GM21723 (cell line): ENCODE measurements around the gene RIPOR2.

Experiments used
- ATAC-seq: cut with Tn5 transposase; IDR thresholded peaks from one replicate; pipeline ENCODE4 v1.9.1; 2021; ENCODE audit warnings: mild to moderate bottlenecking, moderate library complexity; ENCODE audit not compliant: unreplicated experiment

The RIPOR2 gene

DNA sequence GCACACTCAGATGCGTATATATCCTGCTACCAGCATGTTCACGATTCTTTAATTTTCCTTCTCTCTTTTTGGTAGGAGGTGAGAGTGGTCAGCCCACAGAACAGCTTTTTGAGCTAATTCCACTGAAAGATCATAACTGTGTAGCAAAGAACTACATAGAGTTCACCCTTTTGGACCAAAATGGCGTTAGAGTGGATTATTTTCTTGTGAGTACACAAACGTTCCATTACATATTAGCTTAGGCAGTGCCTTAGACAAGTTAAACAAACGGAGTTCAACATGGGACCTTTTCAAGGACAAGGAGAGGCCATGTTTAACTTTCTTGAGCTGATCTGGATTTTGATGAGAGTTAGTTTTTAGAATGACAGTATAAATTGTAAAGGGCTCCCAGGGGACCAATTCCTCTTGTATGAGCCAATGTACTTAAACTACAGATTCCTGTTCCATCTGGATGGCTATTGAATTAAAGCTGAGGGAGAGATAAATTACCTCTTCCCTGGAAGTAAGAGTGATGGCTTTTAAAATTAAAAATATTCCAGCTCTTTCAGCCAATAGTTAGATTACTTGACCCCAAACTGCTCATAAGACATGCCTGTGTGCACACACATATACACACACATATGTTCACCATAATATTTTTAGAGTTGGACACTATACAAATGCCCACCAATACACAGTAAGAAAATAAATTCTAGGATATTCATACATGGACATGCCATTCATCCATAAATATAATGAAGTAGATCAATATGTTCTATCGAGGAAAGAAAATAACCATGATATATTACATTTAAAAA lies 111.4 kb downstream of the RIPOR2 start:
- no peak for ATAC-seq

DNA sequence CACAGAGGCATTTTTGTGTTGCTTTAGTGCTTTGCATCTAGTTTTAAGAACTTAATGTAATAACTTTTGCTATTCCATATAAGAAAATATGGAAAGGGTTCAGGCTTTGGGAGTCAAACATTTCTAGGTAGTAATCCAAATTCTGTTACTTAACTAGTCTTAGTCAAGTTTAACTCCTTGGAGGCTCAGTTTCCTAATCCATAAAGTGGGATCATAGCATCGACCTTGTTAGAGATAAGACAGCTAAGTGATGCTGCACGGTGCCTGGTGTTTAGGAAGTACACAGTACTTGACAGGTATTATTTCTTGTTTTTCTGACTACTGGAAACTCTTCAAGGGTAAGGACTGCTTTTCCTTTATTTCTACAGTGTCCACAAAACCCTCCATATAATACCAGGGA lies 112.6 kb downstream of the RIPOR2 start:
- no peak for ATAC-seq

DNA sequence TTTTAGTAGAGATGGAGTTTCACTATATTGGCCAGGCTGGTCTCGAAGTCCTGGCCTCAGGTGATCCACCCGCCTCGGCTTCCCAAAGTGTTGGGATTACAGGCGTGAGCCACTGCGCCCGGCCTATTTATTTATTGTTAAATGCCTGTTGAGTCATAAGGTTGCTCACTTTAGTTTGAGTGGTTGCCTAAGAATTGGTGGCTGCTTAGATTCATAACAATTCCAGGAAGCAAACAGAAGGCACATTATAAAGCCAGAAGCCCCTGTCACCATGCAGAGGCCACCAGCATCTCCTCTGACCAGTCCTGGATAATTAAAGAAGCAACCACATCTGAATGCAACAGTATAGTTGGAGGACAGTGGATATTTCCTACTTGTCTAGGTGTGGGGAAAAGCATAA lies 113.1 kb downstream of the RIPOR2 start:
- ATAC-seq = no peak

DNA sequence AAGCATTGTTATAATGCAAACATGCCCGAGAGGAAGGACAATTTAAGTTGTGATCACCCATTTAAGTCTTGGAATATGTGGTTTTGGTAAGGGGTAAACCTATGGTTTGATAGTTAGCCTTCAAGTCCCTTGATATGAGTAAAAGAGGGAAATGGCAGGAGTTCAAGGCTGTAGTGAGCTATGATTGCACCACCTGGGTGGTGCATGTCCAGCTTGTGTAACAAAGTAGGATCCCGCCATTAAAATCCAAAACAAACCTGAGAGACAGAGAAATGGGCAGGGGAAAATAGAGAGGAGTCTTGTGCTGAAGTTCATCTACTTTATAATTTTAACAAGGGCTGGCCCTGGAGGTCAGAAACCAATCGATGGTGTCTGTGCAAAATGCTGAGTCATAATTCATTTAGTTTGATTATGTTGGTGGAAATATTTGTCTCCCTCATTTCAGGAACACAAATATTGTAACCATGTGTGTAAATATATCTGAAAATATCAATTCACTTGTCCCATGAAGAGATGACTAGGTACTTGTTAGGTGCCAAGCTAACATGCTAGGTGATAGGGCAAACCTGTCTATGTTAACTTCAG lies 113.8 kb downstream of the RIPOR2 start:
- no peak for ATAC-seq

DNA sequence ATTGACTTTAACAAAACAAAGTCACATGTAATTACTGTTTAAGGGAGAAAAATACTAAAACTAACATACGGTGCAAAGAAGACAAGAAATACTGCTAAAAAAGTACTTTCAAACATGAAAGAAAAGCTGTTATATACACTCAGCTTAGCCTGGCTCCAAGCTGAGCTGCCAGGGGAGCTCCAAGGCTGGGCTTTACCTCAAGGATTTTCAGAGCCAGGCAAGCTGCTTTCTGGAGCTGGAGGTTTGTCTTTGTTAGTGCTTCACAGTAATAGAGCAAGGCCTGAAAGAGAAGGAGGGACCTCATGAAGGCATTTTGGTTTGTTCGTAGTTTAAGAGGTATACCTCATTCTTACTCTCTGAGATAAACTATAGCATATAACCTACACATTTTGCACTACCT lies 117.4 kb downstream of the RIPOR2 start:
- ATAC-seq = no peak

DNA sequence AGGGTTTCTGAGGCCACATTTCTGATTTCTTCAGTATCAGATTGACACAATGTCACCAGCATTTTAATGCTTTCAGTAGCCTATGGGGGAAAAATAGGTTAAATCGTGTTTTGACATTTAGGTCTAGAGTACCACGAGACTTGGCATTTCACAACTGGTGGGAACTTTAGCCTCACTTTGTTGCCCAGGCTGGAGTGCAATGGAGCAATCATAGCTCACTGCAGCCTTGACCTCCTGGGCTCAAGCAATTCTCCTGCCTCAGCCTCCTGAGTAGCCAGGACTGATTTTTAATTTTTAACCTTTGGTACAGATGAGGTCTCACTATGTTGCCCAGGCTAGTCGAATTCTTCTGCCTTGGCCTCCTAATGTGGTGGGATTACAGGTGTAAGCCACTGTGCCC lies 126.0 kb downstream of the RIPOR2 start:
- ATAC-seq = no peak

DNA sequence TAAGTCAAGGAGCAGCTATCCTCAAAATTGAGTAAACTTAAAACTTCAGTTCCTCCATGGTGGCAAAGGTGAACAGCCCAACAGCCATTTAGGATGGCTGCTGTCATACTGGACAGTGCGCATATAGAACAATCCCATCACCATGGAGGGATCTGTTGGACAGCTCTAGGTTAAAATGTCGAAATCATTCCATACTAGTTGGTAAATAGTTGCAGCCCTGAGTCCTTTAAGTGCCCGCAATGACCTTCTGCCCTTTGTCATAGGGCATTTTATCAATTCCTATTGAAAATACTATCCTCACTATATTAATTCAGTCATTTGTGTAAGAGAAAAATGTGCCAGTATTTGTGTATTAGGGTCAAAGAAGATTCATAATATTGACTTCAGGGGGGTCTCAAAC lies 128.2 kb downstream of the RIPOR2 start:
- no peak for ATAC-seq

DNA sequence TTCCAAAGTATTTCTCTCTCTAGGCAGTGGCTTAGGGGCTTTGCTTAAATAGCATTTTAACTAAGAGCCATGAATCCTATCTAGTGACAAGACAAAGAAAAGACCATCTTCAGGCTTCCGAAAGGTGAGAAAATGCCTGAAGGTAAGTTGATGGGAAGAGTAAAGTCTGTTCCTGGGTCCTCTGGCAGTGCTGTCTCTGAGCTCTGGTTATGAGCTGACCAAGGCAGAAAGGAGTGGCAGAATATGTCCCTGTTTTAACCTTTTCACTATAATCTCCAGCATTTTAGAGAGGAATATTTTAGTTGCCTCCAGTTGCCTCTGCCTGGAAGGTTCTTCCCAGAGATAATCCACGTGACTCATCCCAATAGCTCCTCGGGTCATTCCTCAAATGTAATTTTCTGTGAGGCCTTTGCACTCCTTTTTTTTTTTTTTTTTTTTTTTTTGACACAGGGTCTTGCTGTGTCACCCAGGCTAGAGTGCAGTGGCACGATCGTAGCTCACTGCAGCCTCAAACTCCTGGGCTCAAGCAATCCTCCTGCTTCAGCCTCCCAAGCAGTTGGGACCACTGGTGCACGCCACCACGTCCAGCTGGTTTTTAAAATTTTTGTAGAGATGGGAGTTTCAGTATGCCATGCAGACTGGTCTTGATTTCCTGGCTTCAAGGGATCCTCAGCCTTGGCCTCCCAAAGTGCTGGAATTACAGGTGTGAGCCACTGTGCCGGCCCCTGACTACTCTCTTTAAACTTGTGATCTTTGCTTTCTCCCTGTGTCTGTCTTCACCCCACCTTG lies 133.3 kb downstream of the RIPOR2 start:
- ATAC-seq = no peak

DNA sequence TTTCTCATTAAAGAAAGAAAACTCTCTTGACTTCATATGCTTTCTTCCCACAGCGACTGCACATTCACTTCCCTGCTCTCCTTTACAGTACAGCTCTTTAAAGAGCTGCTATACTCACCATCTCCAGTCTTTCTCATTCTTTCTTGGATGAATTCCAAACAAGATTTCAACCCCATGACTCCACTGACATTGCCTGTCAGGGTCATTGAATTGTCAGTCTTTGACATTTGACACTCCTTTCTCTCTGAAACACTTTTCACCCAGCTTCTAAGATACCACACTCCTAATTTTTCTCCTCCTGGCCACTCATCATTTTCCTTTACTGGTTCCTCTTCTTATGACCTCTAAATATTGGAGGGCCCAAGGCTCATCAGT lies 136.2 kb downstream of the RIPOR2 start:
- ATAC-seq = no peak

DNA sequence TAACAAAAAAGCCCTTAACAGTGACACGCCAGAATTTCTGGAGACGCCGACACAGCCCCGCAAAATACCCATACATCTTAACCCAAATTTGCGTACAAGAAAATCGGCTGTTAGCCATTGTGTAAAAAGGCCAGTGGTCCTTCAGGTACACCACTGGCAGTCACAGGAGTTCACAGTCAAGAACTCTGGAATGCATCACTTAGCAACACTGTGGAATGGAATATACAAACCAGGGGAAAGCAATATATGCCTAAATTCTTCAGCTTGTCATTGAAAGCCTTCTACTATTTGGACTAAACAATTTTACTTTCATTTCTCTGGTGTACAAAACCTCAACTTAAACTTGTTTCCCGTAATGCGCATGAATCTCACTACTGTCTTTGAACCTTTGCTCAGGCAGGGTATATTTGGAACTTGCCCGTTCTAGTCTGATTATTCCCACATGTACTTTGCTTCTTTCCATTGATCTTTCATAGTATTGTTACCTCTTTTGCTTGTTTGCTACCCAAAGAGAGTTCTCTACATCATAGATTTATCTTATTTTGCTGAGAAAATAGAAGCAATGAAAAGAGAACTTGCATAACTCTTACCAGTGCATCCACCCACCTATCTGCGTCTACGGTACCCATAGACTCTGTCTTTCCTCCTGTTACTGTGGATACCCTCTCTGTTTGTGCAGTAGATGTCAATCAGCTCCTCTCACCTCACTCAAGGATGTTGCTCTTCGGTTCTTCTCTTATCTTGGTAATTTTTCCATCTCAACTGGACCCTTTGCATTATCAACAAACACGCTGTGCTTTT lies 136.8 kb downstream of the RIPOR2 start, which contains the start of gene ARMH2:
Gene ARMH2 (minus strand): TSS at position 178 of the 801 bp plus-strand sequence. CDS start 60 bp downstream, at position 118.
- ATAC-seq = no peak

DNA sequence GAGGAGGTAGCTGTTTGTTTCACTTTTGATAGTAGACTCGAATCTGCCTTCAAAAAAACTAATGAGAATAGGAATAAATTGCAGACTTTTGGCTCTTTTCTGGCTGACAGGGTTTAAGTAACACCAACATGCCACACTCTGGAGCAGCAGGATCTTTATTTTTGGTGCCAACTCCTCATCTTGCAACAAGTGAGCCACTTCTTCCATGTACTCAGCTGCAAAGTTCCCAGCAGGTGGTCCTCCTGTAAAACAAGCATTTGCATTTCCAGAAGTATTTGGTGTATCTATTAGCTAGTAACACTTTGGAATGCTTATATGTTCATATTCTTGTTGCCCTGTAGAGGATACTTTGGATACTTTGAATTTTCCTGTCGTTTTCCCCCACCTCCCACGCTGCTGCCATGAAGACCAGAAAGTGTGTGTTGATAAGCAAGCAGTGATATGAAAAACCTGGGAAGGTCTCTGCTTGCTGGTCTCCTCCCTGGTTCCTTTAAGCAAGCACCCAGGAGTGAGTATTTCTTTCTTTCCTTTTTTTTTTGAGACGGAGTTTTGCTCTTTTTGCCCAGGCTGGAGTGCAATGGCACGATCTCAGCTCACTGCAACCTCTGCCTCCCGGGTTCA lies 138.1 kb downstream of the RIPOR2 start:
- ATAC-seq = no peak

DNA sequence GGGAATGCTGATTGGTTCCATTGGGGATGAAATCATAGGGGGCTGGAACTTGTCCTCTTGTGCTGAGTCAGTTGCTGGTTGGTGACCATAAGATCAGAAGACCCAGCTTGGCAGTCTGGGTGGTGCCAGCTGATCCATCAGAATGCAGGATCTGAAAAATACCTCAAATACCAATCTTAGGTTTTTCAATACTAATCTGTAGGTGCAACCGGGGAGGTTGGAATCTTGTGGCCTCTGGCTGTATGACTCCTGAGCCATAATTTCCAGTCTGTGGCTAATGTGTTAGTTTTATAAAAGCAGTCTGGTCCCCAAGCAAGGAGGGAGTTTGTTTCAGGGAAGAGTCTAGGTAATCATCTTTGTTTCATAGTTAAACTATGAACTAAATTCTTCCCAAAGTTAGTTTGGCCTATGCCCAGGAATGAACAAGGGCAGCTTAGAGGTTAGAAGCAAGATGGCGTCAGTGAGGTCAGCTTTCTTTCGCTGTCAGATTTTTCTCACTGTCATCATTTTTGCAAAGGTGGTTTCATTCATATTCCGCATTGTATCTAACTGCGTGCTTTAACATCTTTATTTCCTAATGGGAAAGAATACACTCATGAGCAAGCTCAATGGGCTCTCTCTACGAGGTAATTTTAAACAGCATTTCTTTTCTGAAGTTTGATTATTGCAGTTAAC lies 139.0 kb downstream of the RIPOR2 start:
- no peak for ATAC-seq

DNA sequence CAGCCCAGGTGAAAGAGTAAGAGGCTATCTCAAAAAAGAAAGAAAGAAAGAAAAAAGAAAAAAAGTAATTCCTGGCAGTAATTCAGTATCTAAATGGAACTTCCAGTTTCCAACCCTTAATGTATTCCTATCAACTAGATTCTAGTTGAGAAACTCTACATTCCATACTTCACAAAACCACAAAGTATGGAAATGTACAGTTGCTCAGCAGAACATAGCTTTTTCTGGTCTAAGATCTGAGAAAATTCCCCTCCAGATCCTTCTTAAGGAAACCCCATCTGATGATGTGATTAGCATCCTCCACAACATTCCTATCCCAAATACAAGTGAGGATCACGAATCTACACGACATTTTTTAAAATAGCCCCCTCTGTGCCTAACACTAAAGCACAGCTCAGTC lies 140.7 kb downstream of the RIPOR2 start:
- no peak for ATAC-seq

DNA sequence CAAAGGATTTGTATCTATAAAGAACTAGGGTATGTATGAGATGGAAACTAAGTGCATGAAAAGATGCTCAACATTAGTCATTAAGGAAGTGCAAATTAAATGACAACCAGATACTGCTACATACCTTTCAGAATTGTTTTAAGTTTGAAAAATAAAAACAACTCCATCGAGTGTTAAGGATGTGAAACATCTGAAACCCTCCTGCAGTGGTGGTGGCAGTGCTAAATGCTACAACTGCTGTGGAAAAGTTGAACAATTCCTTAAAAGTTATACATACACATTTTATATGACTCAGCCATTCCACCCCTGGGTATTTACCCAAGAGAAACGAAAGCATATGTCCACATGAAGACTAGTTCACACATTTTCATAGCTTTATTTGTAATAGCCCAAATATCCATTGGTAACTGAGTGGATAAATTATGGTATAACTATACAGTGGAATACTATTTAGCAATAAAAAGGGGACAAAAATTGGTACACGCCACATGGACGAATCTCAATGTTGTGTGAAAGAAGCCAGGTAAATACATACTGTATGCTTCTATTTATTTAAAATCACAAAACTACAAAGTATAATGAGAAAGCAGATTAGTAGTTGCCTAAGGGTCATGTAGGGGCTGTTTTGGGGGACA lies 147.6 kb downstream of the RIPOR2 start:
- no peak for ATAC-seq

DNA sequence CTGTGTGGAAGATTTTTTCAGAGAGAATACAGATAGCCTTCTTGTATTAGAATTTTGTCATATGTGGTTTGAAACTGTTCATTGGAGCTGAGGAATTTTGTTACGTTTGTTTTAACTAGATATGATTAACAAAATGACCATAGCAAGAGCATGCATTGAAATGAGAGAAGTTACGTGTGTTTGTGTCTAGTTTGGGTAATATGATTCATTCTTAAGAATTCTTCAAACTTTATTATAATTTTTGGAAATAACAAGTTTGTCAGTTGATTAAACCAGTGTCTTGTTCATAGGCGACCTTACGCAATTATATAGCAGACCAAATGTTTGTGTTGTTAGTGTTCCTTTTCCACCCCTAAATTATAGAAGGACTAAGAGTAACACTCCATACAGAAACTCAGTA lies 155.6 kb downstream of the RIPOR2 start:
- ATAC-seq = no peak

DNA sequence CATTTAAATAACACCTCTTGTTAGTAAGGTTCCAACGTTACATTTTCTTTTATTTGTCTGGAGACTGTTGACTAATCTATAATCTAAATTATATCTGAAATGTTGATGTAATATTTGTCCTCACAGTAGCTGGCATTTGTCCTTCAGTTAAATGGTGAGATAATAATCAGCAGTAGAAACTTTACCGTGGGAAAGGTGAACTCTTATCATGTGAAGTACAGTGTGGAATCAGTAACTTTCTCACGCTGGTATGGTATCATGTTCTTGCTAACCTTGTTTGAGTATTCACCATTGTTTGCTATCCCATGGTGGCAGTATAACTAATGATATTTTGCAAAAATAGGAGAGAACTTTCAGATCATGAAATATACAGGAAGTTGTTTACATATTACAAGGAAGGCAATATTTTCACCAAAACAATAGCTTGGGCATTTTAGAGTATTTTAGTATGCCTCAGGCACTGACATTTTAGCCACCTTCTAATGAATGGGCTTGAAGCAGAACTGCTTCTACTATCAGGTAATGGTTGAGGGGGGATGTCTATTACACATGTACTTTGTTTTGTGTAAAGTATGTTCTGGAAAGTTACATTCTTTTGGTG lies 156.2 kb downstream of the RIPOR2 start:
- no peak for ATAC-seq

DNA sequence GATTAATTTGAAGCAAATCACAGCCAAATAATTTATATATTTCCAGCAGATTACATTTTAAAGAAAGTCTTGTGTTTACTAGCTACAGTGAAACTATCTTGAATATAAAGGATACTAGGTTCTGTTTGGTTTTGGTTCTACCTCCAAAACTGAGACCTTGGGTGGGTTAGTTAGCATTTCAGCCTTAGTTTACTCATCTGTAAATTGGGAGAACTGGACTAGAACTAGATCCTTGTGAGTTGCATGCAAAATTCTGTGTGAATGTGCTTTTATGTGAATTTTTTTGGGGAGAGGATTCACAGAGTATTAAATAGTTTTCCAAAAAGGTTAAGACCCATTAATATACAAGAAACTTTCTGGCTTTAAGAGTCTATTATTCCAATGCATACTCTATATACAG lies 156.9 kb downstream of the RIPOR2 start:
- no peak for ATAC-seq

DNA sequence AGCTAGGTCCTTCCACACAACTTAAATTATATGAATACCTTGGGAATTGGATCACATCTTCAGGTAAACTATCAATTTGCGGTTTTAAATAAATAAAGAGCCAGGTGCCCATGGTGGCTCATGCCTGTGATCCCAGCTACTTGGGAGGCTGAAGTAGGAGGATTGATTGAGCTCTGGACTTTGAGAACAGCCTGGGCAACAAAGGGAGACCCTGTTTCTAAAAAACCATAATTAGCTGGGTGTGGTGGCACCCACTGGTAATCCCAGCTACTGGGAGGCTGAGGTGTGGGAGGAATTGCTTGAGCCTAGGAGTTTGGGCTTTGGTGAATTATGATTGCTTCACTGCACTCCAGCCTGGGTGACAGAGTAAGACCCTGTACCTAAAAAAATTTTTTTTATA lies 157.6 kb downstream of the RIPOR2 start:
- ATAC-seq = no peak

DNA sequence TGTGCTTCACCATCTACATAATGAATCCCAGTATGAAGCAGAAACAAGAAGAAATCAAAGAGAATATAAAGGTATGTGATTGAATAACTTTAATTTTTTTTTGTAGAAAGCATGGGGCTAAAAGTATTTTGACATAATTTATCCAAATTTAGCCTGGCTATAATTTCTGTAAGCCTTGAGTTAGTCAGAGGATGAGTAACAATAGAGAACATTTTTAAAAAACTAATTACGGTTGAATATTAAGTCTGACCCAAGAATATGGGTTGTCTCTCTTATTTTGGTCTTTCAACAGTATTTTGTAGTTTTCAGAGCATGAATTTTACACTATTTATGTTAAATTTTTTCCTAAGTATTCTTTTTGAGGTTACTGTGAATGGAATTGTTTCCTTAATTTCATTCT lies 158.5 kb downstream of the RIPOR2 start:
- ATAC-seq = no peak
